GM12865 (cell line): Measurements from ENCODE around the gene GALNT4.
A peak's percentile ranks its signal among the peaks of the same experiment; 100 is the strongest.

Source experiments
- DNase-seq: peaks from one replicate; pipeline ENCODE4 v3.0.0; 2010; ENCODE audit warnings: low read depth
- H3K4me3 ChIP-seq: 2 replicates; pipeline ENCODE4 v1.5.1; 2011; ENCODE audit warnings: mild to moderate bottlenecking, low read depth, low read length, control low read depth
- CTCF ChIP-seq: IDR thresholded peaks from 2 replicates; pipeline ENCODE4 v1.5.1; 2011; ENCODE audit warnings: low read length, control low read depth, low read depth, inconsistent platforms; ENCODE audit not compliant: insufficient read depth; ENCODE audit errors: missing control alignments

Gene GALNT4

GRCh38 chr12:89524541-89525304, at the start of gene GALNT4:
Gene GALNT4, minus strand, starts transcription at chr12:89524796. Its CDS starts 247 bp downstream, at chr12:89524549.
- peak; percentile 87 for DNase-seq
- TF ChIP-seq CTCF: peak; percentile 59
- peak within 1 kb of the TSS; percentile 96 for H3K4me3 ChIP-seq

GRCh38 chr12:89573051-89573810, 48.6 kb upstream of the GALNT4 start:
- no peak for TF ChIP-seq CTCF
- no peak overlapping the region for H3K4me3 ChIP-seq
- no peak for DNase-seq

GRCh38 chr12:89571491-89572195, 47.0 kb upstream of the GALNT4 start:
- no peak for TF ChIP-seq CTCF
- no peak overlapping the region for H3K4me3 ChIP-seq
- no peak for DNase-seq

GRCh38 chr12:89568484-89568883, 43.9 kb upstream of the GALNT4 start:
- no peak for TF ChIP-seq CTCF
- no peak overlapping the region for H3K4me3 ChIP-seq
- no peak for DNase-seq

GRCh38 chr12:89567691-89568239, 43.2 kb upstream of the GALNT4 start:
- no peak overlapping the region for H3K4me3 ChIP-seq
- no peak for TF ChIP-seq CTCF
- no peak for DNase-seq

- no peak for DNase-seq
- H3K4me3 ChIP-seq: no peak overlapping the region
- no peak for TF ChIP-seq CTCF
These were observed 42.0 kb upstream of the GALNT4 start for GRCh38 chr12:89566615-89567014.
